Osteocyte (in vitro differentiated cells): ENCODE results near the gene CLIC4. TPM values are rescaled to one million over a fixed set of nuclear protein-coding genes. Genes with fewer than 3 reads are reported as not detected.

ENCODE experiments used
- DNase-seq: peaks from one replicate; pipeline ENCODE4 v3.0.0; 2021; ENCODE audit warnings: mixed read lengths; ENCODE audit not compliant: unreplicated experiment; ENCODE audit errors: extremely low spot score
- H3K27ac Mint-ChIP-seq: one replicate; pipeline ENCODE4 v1.8.0; 2021; ENCODE audit warnings: mild to moderate bottlenecking, mixed read lengths; ENCODE audit not compliant: unreplicated experiment
- H3K27me3 Mint-ChIP-seq: one replicate; pipeline ENCODE4 v1.8.0; 2021; ENCODE audit warnings: mixed read lengths; ENCODE audit not compliant: unreplicated experiment
- H3K36me3 Mint-ChIP-seq: one replicate; pipeline ENCODE4 v1.8.0; 2021; ENCODE audit warnings: mixed read lengths; ENCODE audit not compliant: unreplicated experiment
- H3K4me1 Mint-ChIP-seq: one replicate; pipeline ENCODE4 v1.8.0; 2021; ENCODE audit warnings: mixed read lengths; ENCODE audit not compliant: unreplicated experiment
- H3K4me3 Mint-ChIP-seq: one replicate; pipeline ENCODE4 v1.8.0; 2021; ENCODE audit warnings: mild to moderate bottlenecking, moderate library complexity, mixed read lengths; ENCODE audit not compliant: unreplicated experiment
- H3K9me3 Mint-ChIP-seq: one replicate; pipeline ENCODE4 v1.8.0; 2021; ENCODE audit warnings: mixed read lengths; ENCODE audit not compliant: unreplicated experiment
- CTCF ChIP-seq: fragments of 200-600 bp; sonication (generic); IDR thresholded peaks from 2 replicates; pipeline ENCODE4 v1.5.0; 2021; ENCODE audit warnings: antibody characterized with exemption, mild to moderate bottlenecking, moderate library complexity
- total RNA-seq: library from RNA; stranded (reverse); gene quantifications from 2 replicates; pipeline ENCODE4 v1.2.1, GENCODE V29; 2021

Gene CLIC4
- total RNA-seq, 1 donor from 2014 or later: 370 TPM

- Mint-ChIP-seq H3K27ac (no peak overlapping the region), H3K27me3 (peaks cover 18% of the 10 kb centered on the region), H3K9me3 (no peaks in the 10 kb centered on the region), H3K4me3 (no peak overlapping the region), H3K4me1 (peaks cover 4% of the 10 kb centered on the region), H3K36me3 (no peaks in the 10 kb centered on the region)
- no peak for TF ChIP-seq CTCF
- no peak for DNase-seq
These were observed 130.8 kb downstream of the CLIC4 start for GRCh38 chr1:24875991-24876506.

- peaks cover 4% of the 10 kb centered on the region for H3K4me1 Mint-ChIP-seq
- no peak overlapping the region for H3K27ac Mint-ChIP-seq
- TF ChIP-seq CTCF: no peak
- H3K27me3 Mint-ChIP-seq: peaks cover 34% of the 10 kb centered on the region
- no peak overlapping the region for H3K4me3 Mint-ChIP-seq
- H3K36me3 Mint-ChIP-seq: peaks cover under 1% of the 10 kb centered on the region
- H3K9me3 Mint-ChIP-seq: peaks cover 6% of the 10 kb centered on the region
- no peak for DNase-seq
These were observed 132.8 kb downstream of the CLIC4 start for GRCh38 chr1:24878045-24878444.

GRCh38 chr1:24878775-24879742, 133.8 kb downstream of the CLIC4 start:
- no peak for TF ChIP-seq CTCF
- no peak for DNase-seq
- Mint-ChIP-seq H3K36me3 (peaks cover 4% of the 10 kb centered on the region), H3K4me3 (no peak overlapping the region), H3K4me1 (peaks cover 4% of the 10 kb centered on the region), H3K27me3 (peaks cover 44% of the 10 kb centered on the region), H3K27ac (no peak overlapping the region), H3K9me3 (peaks cover 16% of the 10 kb centered on the region)

- Mint-ChIP-seq H3K4me1 (peaks cover 4% of the 10 kb centered on the region), H3K36me3 (peaks cover 4% of the 10 kb centered on the region), H3K9me3 (peaks cover 27% of the 10 kb centered on the region), H3K27me3 (peaks cover 56% of the 10 kb centered on the region), H3K27ac (no peak overlapping the region), H3K4me3 (no peak overlapping the region)
- no peak for DNase-seq
- TF ChIP-seq CTCF: no peak
These were observed 135.8 kb downstream of the CLIC4 start for GRCh38 chr1:24881034-24881433.

GRCh38 chr1:24884751-24885150, 139.5 kb downstream of the CLIC4 start:
- Mint-ChIP-seq H3K9me3 (peaks cover 27% of the 10 kb centered on the region), H3K27me3 (peaks cover 63% of the 10 kb centered on the region)
- no peak for TF ChIP-seq CTCF

More at GRCh38 chr1:24884751-24885150, 139.5 kb downstream of the CLIC4 start:
- H3K36me3 Mint-ChIP-seq: peaks cover 4% of the 10 kb centered on the region
- H3K4me3 Mint-ChIP-seq: no peak overlapping the region
- H3K4me1 Mint-ChIP-seq: no peaks in the 10 kb centered on the region
- DNase-seq: no peak
- H3K27ac Mint-ChIP-seq: no peak overlapping the region
